Measurements from ENCODE around the gene MMP19. TPM values are rescaled to one million over a fixed set of nuclear protein-coding genes. Genes with fewer than 3 reads are reported as not detected.
A peak's percentile ranks its signal among the peaks of the same experiment; 100 is the strongest.

MMP19 gene
- total RNA-seq, 4 donors from 2014 or later: 5.6 to 36.6 (median 11.4) TPM

DNA sequence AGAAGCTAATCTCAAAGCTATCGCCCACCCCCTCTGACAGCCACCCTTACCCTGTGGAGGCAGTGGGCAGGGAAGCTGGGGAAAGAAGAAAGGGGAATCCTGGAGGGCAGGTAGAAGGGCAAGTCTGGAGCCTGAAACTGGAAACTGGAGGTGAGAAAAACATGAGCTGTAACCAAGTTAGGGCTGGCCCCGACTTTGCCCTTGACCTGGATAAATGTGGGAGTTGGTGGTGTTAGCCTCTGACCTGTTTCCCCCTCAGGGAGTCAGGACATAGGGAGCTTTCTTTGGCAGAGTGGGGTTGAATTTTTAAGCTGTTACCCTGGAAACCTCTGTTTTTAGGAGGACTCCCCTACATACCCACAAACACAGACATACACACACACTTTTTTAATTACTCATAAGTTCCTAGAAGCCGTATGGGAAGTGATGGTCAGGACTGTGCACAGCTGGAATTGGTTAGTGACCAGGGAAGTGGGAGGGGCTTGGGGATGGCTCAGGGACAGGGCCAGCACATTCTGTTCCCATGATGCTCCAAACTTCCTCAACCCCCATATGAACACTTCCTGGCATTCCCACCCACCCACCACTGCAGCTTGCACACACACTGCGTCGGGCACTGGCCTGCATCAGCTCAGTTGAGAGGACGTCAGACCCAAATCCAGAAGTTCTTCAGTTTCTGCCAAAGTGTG is 5.0 kb upstream of the MMP19 start:
- intact Hi-C loops (cut with DNase I; ENCODE audit: low total_unique reads): no loop called here
- Histone ChIP-seq H3K27me3 (no peaks in the 10 kb centered on the region), H3K27ac (peak overlapping the region; percentile 96 to 99), H3K4me3 (peak overlapping the region in 1 of 2 donors; percentile 11), H3K4me1 (peaks cover 7 to 12% of the 10 kb centered on the region in 2 donors), H3K36me3 (no peaks in the 10 kb centered on the region), H3K9me3 (no peaks in the 10 kb centered on the region)
- DNase-seq: peak; percentile 95 to 99
- TF ChIP-seq POLR2A (IDR thresholded peaks at IDR 0.05): peak; percentile 65 to 66
- TF ChIP-seq, protein P1, sequence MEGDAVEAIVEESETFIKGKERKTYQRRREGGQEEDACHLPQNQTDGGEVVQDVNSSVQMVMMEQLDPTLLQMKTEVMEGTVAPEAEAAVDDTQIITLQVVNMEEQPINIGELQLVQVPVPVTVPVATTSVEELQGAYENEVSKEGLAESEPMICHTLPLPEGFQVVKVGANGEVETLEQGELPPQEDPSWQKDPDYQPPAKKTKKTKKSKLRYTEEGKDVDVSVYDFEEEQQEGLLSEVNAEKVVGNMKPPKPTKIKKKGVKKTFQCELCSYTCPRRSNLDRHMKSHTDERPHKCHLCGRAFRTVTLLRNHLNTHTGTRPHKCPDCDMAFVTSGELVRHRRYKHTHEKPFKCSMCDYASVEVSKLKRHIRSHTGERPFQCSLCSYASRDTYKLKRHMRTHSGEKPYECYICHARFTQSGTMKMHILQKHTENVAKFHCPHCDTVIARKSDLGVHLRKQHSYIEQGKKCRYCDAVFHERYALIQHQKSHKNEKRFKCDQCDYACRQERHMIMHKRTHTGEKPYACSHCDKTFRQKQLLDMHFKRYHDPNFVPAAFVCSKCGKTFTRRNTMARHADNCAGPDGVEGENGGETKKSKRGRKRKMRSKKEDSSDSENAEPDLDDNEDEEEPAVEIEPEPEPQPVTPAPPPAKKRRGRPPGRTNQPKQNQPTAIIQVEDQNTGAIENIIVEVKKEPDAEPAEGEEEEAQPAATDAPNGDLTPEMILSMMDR (IDR thresholded peaks at IDR 0.05): no peak

- intact Hi-C loops (cut with DNase I; ENCODE audit: low total_unique reads): no loop called here
- no peaks in the 10 kb centered on the region for H3K27me3 ChIP-seq
- H3K36me3 ChIP-seq: no peaks in the 10 kb centered on the region
- no peaks in the 10 kb centered on the region for H3K9me3 ChIP-seq
- DNase-seq: peak; percentile 50 to 61
- peak overlapping the region; percentile 96 to 99 for H3K27ac ChIP-seq
- peaks cover 7 to 12% of the 10 kb centered on the region in 2 donors for H3K4me1 ChIP-seq
- TF ChIP-seq, protein P1 (IDR thresholded peaks at IDR 0.05): no peak
- no peak for TF ChIP-seq POLR2A (IDR thresholded peaks at IDR 0.05)
- H3K4me3 ChIP-seq: no peak overlapping the region
Observed at GRCh38 chr12:55847033-55847432, 4.3 kb upstream of the MMP19 start.

GRCh38 chr12:55845785-55846496 is 3.2 kb upstream of the MMP19 start:
- Histone ChIP-seq H3K27ac (peak overlapping the region; percentile 96 to 99), H3K4me1 (peaks cover 7 to 12% of the 10 kb centered on the region in 2 donors), H3K27me3 (no peaks in the 10 kb centered on the region), H3K36me3 (no peaks in the 10 kb centered on the region), H3K9me3 (no peaks in the 10 kb centered on the region), H3K4me3 (no peak overlapping the region)
- DNase-seq: no peak
- intact Hi-C loops (cut with DNase I; ENCODE audit: low total_unique reads): no loop called here
- TF ChIP-seq, protein P1 (IDR thresholded peaks at IDR 0.05): no peak
- TF ChIP-seq POLR2A (IDR thresholded peaks at IDR 0.05): no peak

- no peak for DNase-seq
- Histone ChIP-seq H3K27me3 (no peaks in the 10 kb centered on the region), H3K9me3 (no peaks in the 10 kb centered on the region), H3K36me3 (no peaks in the 10 kb centered on the region), H3K4me3 (no peak overlapping the region), H3K4me1 (peaks cover 7 to 12% of the 10 kb centered on the region in 2 donors), H3K27ac (peak overlapping the region; percentile 96 to 99)
- intact Hi-C loops (cut with DNase I; ENCODE audit: low total_unique reads): no loop called here
- TF ChIP-seq, protein P1 (IDR thresholded peaks at IDR 0.05): no peak
- TF ChIP-seq POLR2A (IDR thresholded peaks at IDR 0.05): no peak
Observed at GRCh38 chr12:55845361-55845760, 2.6 kb upstream of the MMP19 start.

DNA sequence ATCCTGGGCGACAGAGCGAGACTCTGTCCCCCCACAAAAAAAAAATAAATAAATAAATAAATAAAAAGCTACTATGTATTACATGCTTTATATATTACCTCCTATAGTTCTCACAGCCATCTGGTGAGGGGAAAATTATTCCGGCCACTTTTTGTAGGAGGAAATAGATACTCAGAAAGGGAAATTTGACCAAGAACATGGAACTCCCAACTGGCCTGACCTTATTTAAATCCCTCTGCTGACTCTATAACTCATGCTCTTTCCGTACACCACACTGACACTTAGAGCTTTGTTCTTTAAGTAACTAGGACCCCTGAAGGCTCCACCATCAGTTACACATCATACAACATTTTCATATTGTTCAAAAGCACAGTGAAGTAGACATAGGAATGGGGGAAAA is 2.2 kb upstream of the MMP19 start:
- peak overlapping the region; percentile 96 to 99 for H3K27ac ChIP-seq
- intact Hi-C loops (cut with DNase I; ENCODE audit: low total_unique reads): no loop called here

More for the DNA sequence above, 2.2 kb upstream of the MMP19 start:
- no peak for TF ChIP-seq POLR2A (IDR thresholded peaks at IDR 0.05)
- TF ChIP-seq, protein P1 (IDR thresholded peaks at IDR 0.05): no peak
- Histone ChIP-seq H3K9me3 (no peaks in the 10 kb centered on the region), H3K36me3 (no peaks in the 10 kb centered on the region), H3K4me3 (no peak overlapping the region), H3K4me1 (peaks cover 7 to 12% of the 10 kb centered on the region in 2 donors), H3K27me3 (no peaks in the 10 kb centered on the region)
- DNase-seq: no peak
